Stimulated activated CD4-positive, alpha-beta T cell treated with anti-CD3 and anti-CD28 coated beads, Interleukin-4, amount 100 ng/mL, for 24 hours (primary cell): ENCODE measurements around the gene LIPG.

Experiments used
- DNase-seq: peaks from one replicate; pipeline ENCODE4 v3.0.0-alpha.2; 2020

LIPG gene

GRCh38 chr18:49645196-49645595 is 83.3 kb downstream of the LIPG start:
- no peak for DNase-seq

DNA sequence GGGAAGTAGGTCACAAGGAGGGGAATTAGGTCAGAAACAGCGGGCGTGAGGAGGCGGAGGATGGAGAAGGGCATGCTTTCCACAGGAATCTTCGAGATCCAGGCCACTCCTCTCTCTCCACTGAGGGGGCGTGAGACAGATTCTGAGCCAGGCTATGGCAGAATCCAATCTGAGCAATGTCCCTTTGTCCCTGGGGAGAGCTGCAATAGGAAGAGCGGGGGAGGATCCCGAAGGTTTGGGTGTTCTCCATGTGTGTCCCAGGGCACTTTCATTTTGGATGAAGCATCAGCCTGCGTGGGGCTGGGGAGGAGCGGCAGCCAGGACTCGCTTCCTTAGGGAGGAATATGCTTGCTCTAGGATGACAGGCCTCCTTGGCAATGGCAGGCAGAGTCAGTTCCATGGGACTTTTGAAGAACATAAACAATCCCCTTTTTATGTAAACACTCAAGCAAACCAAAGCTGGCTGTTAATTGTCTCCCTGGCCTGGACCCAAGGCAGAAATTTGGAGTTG is 84.0 kb downstream of the LIPG start:
- no peak for DNase-seq

- no peak for DNase-seq
Observed at GRCh38 chr18:49646873-49647272, 85.0 kb downstream of the LIPG start.

GRCh38 chr18:49647496-49648168 is 85.8 kb downstream of the LIPG start:
- DNase-seq, result no peak

DNA sequence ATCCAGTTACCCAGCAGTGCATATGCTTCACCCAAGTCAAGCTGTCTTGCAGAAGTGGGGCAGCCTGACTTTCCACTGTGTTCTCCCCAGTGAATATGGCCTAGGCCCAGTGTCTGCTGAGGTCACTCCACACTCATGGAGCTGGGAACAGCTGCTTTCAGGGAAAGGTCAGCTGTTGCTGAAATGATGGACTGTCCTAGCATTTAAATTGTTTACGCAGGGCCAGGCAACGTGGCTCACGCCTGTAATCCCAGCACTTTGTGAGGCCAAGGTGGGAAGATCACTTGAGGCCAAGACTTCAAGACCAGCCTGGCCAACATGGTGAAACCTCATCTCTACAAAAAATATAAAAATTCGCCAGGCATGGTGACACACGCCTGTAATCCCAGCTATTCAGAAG is 86.5 kb downstream of the LIPG start:
- no peak for DNase-seq
